SK-N-DZ (cell line): Measurements from ENCODE around the gene MTA3.

Source experiments
- DNase-seq: peaks from one replicate; pipeline ENCODE4 v3.0.0-alpha.2; 2015; ENCODE audit warnings: low spot score

MTA3 gene

GRCh38 chr2:42787424-42787787 lies 219.0 kb downstream of the MTA3 start:
- DNase-seq: no peak

- no peak for DNase-seq
Observed at GRCh38 chr2:42787788-42788477, 219.5 kb downstream of the MTA3 start.

DNA sequence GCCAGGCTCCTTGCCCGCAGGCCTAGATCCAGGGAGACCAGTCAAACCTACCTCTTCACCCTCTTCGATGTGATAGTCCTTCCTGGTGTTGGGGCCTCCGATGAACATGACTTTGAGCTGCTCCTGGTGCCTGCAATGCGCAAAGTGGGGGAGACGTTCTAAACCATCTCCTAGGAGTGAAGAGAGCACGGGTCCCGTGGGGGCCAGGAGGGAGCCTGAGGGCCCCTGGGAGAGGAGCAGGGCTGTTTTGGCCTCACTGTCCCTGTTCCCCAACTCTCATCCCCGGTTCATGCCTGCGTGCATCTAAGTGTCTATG lies 220.0 kb downstream of the MTA3 start:
- DNase-seq: no peak

DNA sequence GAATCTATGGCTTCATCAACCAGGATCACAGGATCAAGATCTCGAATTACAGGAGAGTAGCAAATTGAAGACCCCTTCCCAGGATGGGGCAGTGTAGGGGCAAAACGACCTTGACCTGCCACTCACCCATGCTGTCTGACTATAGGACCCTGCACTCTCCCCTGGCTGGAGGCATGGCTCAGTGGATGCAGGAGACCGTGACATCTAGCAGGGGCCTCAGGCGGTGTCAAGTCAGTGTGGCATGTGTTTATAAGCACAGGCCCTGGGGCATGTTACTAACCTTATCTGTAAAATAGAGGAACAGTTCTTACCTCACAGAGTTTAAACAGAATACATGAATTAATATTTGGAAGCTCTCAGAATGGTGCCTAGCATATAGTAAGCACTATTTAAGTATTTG lies 220.4 kb downstream of the MTA3 start:
- no peak for DNase-seq

DNA sequence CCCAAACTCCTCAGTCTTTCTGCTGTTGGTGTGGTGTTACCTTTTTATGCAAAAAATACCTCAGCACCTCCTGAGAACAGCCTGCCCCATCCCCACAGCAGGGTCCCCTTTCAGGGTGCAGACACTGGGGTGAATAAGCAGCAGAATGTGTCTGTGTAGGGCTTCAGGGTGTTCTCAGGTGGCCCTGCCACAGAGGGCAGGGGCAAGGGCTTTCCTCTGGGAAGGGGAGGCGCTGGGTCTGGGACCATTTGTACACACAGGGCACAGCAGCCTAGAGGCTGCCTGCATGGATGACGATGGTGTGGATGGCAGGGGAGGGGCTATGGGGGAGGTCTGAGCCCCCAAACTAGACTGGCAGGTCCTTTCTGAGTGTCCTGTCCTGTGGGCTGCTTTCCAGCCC lies 221.3 kb downstream of the MTA3 start:
- DNase-seq: no peak

GRCh38 chr2:42791606-42792005 lies 223.2 kb downstream of the MTA3 start:
- DNase-seq: no peak

DNA sequence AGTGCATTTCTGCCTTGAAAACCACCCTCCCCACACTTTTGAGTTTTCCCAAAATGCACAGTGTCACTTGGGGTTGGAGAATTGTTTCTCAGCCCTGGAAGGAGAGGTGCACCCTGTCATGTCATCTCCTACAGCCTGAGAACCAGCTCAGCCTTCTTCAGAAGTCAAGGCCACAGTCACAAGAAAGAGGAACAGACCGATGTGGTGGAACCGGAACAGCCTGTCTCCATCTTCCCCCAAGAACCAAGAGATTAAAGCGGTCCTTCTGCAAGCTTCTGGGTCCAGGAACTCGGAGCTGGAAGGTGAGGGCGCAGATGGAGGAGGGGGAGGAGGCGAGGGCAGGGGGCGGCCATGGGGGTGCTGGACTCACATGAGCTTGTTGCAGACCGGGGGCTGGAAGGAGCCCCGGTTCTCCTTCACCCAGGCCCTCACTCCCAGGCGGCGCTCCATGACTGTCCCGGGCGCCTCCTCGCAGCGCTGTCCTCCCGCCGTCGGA lies 223.7 kb downstream of the MTA3 start:
- no peak for DNase-seq

GRCh38 chr2:42792583-42793333 lies 224.3 kb downstream of the MTA3 start, which contains the start of gene HAAO:
Gene HAAO, minus strand, starts transcription at chr2:42792583. Its CDS starts 47 bp downstream, at chr2:42792536.
- DNase-seq: no peak

GRCh38 chr2:42793334-42794270 lies 225.2 kb downstream of the MTA3 start:
- DNase-seq: no peak

DNA sequence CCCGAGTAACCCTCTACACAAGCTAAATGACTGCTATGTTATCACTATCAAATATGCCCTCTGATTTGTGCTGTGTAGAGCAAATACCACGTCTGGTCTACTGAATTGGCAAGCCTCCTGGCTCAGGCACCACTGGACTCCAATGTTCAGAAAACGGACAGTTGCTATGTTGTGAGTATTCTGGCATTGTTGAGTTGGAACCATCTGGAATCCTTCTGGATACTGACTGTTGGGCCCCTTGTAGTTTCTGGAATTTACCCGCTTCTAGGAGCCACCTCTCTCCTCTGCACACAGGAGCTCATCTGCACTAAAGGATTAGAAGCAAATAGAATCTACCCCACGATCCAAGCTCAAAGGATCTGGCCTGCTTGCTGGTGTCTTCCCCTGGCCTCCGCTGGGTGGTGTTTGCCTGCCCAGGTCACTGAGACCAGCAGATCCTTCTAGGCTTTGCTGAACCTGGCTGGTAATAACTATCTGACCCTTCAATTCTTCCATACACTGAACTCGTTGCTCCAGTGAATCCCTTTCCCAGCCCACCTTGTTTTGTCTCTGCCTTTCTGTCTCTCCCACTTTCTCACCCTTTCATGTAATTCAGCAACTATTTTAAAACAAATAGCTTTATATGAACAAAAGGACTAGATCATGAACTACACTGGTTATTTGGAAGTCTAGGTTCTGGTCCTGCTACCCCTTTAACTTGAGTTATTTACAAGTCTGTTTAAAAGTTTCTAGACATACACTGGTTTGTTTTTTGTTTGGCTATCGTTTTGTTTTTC lies 226.0 kb downstream of the MTA3 start:
- DNase-seq: no peak

- DNase-seq: no peak
Observed at GRCh38 chr2:42795275-42795674, 226.8 kb downstream of the MTA3 start.

GRCh38 chr2:42795841-42796301 lies 227.4 kb downstream of the MTA3 start:
- DNase-seq: no peak

DNA sequence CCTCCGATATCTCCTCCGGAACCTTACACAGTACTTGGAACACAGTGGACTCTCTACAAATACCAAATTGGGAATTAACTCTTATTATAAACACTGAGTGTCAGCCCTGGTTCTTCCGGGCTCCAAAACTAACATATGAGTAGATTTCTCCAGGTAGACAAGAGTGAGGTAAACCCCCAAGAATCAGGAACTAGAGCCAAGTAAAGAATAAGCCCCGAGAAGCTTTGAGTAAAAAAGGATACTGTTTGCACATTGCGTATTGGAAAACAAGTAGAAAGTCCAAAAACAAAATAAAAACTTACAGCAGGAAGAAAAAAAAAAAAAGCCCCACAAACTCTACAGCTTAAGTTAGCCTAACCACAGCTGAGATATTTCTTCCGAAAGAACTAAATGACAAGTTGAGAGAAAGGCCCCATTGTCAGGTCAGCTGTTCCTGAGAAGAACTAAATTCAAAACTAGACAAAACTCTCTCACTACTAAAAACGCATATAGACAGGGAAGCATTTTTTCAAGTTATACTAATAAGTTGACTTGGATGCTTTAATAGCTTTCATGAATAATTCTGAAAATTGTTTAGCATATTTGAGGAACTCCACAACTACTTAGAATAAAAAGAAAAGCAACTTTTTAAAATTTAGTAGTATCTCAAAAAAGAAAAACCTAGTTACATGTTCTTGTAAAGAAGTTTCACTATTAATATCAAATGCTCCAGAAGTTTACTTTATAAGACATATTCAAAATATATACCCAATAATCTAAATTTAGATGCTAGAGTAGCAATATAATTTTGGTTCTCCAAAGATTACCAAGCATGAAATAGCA lies 228.2 kb downstream of the MTA3 start:
- DNase-seq: no peak

DNA sequence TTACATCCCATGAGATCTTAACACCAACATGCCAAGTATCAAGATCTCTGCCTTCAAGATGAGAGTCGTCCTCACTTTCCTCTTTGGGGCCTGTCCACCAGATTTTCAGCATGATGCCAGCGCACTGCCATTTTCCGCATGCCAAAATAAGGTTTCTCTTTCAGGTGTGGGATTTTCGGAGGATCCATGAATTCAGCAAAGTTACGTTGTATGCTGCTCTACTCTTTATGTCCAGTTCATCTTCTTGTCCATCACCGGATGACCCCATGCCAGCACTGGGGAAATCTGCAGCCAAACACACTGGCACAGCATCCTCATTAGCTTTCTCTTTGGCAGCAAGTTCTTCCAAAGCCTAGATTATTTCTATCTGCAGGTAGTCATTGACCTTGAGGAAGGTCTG lies 228.8 kb downstream of the MTA3 start:
- DNase-seq: no peak

DNA sequence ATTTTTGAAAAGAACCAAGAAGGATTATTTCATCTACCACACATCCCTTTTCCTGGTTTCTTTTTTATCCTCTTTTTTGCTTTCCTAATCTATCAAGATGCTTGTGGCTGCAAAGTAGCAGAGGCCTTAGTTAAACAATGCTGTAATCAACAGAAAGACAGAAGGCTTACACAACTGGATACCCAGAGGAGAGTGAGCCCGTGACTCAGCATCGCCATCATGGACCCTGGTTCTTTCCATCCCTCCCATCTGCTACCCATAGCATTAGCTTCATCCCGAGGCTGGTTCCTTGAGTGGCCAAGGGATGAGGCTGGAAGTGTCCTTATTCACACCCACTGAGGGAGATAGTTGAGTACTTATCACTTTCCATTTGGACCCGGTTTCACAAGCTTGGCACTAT lies 231.4 kb downstream of the MTA3 start:
- no peak for DNase-seq

DNA sequence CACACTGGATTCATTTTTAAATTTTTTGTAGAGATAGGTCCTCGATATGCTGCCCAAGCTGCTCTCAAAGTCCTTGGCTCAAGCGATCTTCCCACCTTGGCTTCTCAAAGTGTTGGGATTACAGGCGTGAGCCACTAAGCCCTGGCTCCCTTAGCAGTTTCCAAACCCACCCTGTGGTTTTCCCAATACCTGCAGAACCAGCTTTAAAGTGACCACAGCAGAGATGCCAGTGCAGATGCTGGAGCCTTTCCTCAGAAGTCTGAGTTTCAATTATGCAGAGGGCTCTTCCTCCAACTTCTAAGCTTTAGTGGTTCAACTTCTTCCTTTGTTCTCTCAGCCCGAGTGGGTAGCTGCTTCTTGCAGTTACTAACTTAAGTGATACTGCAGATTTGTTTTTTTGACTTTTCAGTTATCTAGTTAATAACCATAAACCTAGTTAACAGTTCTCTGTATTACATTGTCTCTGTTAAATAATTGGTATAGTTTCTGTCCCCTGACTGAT lies 232.1 kb downstream of the MTA3 start:
- DNase-seq: no peak

GRCh38 chr2:42800981-42801380 lies 232.5 kb downstream of the MTA3 start:
- DNase-seq: no peak

DNA sequence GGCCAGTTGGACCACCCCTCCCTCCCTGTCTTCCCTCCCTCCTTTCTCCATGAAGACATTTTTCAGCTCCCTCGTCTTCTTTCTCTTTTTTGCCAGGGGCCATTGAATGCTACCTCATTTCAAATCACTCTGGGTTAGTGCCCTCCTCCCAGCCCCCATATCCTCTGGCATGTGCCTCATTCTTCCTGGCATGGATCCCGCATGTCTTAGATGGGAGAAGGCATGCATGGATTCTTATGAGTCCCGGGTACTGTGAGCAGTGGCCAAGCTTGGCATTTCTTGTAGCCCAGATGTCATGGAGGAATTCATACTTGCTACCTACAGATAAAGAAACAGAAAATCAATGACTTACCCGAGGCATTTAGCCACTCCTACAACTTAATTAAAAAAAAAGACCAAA lies 232.9 kb downstream of the MTA3 start:
- no peak for DNase-seq

- DNase-seq: no peak
Observed at GRCh38 chr2:42802150-42802549, 233.7 kb downstream of the MTA3 start.

GRCh38 chr2:42804338-42804737 lies 235.9 kb downstream of the MTA3 start:
- no peak for DNase-seq
